Activated CD4-positive, alpha-beta T cell treated with anti-CD3 and anti-CD28 coated beads, Interleukin-10, Interleukin-2, amounts not matched to agents 100 ng/mL and 50 ng/mL, durations not matched to agents 16 hours and 8 hours (primary cell): ENCODE measurements around the gene FARS2.
"Not testable (repeated sequence)": the region's sequence is repeated elsewhere in the genome, so short reads cannot be mapped to it uniquely, and the experiment has no call there.

ENCODE experiments used
- DNase-seq: peaks from one replicate; pipeline ENCODE4 v3.0.0-alpha.2; 2020

FARS2 gene

GRCh38 chr6:5550631-5551030 lies 289.3 kb downstream of the FARS2 start:
- DNase-seq: no peak

GRCh38 chr6:5552243-5552642 lies 290.9 kb downstream of the FARS2 start:
- no peak for DNase-seq

DNA sequence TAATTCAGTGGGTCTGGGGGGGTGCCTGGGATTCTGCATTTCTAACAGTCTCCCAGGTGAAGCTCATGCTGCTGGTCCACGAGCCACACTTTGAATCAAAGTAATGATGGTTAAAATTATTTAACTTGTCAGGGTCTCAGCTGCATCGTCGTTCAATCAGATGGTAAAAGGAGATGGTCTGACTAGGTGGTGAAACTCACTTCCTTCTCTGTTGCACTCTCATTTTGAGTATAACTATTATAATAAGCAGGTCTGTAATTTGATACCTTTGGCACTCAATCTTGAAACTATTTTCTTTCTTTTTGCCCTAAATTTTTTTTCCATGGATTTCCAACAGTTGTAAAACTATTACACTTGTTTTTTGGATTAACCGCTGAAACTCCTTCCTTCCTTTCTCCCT lies 292.5 kb downstream of the FARS2 start:
- DNase-seq: no peak

DNA sequence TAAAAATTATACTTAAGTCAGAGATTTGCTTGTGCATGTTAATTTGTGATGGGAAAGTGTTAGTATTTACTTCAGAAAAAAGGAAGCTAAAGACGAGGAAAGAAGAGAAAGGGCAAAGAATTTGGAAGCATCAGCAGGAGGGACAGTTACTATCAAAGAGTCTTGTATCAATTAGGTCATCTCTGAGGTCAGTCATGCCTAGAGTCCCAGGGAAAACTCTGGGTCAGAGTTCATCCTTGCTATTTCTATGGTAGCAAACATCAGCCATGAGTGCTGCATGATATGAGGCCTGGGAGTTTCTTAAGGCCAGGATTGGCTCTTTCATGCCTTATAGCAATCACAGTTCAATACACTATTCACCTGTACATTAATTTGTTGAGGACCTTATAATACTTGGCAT lies 292.9 kb downstream of the FARS2 start:
- DNase-seq: no peak

- no peak for DNase-seq
Observed at GRCh38 chr6:5556011-5556410, 294.7 kb downstream of the FARS2 start.

DNA sequence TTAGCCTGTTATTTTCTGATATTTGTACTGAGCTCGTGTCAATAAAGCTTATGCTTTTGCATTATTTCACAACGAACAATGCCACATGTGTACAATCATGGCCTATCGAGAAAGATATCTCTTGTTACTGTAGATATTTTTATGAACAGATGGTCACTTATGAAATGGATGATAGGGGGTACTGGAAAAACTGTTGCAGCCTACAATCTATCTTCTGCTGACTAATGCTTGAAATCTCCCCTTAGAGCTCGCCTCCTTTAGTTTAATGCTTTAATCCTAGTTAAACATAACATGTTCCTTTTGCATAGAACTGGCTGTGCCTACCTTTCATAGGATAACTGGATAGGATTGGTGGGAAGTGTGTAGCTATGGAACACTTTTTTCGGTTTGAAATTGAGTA lies 296.2 kb downstream of the FARS2 start:
- DNase-seq: no peak

DNA sequence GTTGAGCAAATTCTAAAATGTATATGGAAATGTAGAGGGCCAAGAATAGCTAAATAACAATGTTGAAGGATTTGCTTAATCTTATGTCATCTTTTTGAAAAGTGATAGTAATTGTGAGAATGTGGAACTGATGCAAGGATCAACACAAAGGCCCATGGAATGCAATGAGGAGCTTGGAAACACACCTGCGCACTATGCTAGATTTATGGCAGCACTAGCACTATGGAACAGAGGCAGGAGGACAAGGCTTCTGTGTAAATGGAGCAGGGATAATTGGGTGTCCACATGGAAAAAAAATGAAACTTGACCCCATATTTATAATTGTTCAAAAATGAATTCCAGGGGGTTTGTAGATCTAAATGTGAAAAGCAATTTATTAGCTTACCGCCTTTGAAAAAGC lies 298.3 kb downstream of the FARS2 start:
- no peak for DNase-seq

DNA sequence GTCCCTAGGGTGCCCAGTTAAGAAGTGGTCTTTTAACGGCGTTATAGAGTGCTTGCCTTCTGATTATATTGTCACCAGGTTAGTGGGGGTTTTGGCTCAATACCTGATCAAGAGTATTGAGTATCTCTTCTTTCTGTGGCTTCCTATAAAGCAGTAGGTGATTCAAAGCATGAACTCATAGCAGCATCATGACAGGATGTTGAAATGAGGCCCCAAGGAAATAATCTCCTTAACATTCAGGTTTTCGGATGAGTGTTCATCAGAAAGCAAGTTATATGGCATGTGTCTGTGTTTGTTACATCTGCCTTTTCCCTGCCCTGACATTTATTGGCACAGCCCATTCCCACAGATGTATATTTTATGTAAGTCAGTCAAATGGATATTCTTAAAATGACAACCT lies 301.0 kb downstream of the FARS2 start:
- peak; percentile 36 for DNase-seq

DNA sequence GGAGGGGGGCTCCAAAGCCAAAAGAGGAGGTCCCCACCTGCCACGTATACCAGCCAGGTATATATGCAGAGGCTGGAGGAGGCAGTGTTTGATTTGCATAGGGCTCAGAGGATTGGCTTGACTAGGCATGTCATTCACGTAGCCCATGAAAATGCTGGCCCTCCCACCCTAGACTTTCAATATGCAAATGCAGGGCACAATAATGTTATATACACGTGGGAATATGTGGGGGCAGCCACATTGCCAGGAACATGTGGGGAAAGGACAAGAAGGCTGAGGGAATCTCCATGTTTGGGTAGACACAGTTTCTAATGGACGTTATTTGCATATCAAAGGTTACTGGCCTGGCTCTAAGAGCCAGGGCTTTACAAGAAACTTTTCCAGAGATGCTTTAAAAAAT lies 301.8 kb downstream of the FARS2 start:
- DNase-seq: no peak

DNA sequence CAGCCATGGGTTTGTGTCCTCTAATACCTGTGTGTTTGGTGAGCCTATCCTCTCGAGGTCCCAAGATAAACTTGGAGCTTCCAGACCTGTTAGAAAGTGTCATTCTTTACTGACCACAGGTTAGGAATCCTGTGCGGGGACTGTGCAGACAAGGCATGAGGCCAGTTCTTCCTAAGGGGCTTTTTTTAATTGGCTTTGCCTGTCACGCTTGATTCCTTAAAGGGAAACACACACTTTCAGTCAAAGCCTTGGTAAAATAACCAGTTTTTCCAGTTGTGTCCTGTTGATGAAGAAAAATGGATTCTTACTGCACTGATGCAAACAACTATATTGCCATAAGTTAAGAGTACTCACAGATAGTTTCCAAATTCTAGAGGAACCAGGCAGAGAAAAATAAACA lies 303.4 kb downstream of the FARS2 start:
- DNase-seq: not testable (repeated sequence)

GRCh38 chr6:5565971-5566370 lies 304.7 kb downstream of the FARS2 start:
- DNase-seq: no peak

- DNase-seq: no peak
Observed at GRCh38 chr6:5566718-5567117, 305.4 kb downstream of the FARS2 start.

DNA sequence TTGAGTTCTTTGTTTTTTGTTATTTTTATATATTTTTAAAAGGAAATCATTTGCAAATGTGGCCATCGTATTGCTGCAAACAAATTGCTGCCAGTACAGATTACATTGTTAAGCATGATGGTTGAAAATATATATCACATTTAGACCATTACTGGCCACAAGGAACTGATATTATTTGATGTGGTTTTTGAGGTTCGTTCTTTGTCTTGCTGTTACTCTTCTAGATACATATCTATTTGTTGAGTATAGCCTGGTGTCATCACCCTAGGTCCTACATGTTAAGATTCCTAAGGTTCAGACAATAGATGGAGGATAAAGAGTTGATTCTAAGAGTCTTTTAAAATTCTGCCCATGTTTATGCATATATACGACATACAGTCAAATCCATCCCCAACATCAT lies 306.0 kb downstream of the FARS2 start:
- no peak for DNase-seq

- DNase-seq: no peak
Observed at GRCh38 chr6:5567890-5568289, 306.6 kb downstream of the FARS2 start.

DNA sequence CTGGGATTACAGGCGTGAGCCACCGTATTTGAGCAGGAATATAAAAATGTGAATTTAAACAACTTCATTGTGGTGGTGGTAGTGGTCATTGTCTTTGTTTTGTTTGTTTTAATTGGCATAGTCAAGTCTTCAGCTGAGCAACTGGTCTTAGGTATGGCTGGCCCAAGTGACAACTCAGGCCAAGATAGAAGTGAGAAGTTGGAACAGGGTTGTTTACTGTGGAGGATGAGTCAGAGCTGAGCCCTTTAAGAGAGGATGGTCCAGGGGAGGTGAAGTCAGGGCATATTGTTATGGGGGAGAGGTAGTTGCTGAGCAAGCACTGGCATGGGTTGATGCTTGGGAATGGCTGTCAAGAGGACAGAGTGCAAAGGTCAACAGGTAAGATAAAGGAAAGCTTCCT lies 308.2 kb downstream of the FARS2 start:
- no peak for DNase-seq

- DNase-seq: no peak
Observed at GRCh38 chr6:5570641-5571040, 309.3 kb downstream of the FARS2 start.

DNA sequence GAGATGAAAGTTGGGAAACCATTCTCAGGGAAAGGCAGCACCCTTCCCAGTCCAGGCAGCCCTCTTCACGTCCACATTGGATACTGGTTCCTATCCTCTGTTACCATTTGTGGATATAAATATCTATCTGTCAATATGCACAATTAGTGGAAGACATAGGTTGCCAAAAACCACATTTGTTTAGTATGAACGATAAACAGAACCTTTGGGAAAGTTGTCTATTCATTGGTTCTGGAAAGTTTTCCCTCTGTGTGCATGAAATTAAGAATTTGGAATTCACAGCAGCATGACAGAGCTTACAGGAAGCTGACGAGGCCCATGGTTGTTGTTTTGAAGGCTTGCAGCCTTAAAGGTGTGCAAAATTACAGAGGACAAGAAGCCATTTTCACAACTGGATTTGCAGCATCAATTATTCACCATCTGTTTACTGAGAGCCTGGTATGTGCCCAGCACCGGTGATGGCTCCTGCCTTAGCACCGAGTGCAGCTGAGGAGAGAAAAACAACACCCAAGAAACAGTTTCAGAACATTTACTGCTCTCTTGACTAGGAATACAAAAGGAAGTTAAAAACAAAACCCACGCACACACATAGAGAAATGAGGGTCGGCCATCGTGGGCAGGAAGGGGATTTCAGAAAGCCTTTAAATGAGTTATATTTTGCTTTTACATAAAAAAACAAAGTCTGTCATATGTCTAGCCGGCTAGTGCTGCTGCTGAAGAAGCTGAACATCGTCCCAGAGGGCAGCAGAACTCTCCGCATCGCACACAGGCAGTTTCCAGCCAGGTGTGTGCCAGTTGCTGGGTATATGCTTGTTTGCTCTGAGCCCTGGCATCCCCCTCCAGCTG lies 319.6 kb downstream of the FARS2 start:
- no peak for DNase-seq

DNA sequence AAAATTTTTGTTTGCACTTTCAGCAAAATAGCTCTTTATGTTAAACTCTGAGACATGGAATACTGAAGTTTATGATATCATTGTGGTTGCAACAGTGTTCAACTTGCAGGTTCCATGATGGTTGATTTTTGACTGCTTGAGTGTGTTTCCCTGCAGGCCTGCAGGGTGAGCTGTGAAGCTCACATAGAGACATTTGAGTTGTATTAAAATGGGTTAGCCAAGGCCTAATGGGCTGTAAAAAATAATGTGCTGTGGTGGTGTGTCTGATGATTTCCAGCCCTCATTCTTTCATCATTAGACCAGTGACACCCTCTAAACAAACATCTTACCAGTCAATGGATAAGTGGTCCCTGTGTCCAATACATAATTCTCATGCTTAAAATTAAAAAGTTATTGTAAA lies 321.4 kb downstream of the FARS2 start:
- no peak for DNase-seq

GRCh38 chr6:5583528-5583927 lies 322.2 kb downstream of the FARS2 start:
- DNase-seq: no peak

- DNase-seq: no peak
Observed at GRCh38 chr6:5584078-5584482, 322.8 kb downstream of the FARS2 start.

DNA sequence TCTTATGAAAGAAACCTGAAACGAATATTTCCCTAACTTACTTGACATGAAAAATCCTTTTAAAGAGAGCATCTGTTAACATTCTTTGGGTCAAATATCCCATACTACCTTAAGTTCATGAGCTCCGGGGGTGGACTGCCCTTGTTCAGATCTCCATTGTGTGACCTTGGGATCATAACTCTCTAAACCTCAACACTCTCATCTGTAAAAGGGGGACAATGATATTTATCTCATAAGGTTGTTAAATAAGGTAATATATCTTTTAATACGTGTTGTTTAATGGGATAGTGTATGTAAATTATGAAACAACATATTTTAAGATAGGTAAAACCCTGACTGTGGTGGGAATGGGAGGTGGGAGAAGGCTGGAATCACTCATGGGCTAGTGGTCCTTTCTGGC lies 326.3 kb downstream of the FARS2 start:
- no peak for DNase-seq

GRCh38 chr6:5589422-5590141 lies 328.3 kb downstream of the FARS2 start:
- no peak for DNase-seq

DNA sequence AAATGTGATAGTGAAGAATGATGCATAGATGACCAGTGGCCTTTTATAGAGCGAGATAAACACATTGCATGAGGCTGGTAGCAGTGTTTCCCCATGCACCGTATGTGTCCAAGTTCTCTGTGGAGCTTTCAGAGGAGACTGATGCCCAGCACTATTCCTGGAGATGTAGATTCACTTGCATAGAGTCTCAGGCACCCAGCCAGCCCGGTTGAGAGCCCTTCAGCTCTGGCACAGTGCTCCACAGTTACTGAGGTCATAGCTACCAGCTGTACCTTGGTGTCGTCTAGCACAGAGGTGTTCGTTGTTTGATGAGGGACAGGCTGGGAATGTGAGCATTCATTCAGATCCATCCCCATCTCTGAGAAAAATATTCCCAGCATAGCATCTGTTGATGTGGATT lies 328.9 kb downstream of the FARS2 start:
- no peak for DNase-seq

DNA sequence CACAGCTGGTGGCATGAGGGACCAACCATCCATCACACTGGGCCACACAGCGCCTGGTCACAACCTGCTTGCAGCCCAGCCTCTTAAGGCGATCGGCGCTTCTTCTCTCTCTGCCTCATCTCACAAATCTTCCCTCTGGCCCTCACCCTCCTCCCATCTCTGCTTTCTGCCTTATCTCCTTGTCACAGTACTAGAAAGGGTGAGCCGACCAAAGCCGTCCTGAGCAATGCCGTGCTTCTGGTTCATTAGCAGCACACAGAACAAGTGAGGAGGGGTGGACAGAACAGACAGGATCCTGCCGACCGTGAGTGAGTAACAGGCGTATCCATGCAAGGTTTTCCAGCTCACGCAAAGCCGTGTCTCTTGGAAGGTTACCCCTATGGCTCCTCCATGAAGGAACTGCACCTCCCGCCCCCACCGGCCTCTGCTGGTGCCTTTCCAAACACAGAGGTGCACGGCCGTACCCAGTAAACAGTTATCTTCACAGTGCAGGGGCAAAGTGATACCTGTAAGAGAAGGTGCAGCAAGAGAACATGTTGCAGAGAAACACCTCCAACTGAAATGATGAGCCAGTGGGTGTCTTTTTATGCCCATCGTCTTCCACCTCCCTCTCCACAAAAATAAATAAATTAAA lies 331.7 kb downstream of the FARS2 start:
- no peak for DNase-seq
